ENCODE results near the gene MAL.

The MAL gene

DNA sequence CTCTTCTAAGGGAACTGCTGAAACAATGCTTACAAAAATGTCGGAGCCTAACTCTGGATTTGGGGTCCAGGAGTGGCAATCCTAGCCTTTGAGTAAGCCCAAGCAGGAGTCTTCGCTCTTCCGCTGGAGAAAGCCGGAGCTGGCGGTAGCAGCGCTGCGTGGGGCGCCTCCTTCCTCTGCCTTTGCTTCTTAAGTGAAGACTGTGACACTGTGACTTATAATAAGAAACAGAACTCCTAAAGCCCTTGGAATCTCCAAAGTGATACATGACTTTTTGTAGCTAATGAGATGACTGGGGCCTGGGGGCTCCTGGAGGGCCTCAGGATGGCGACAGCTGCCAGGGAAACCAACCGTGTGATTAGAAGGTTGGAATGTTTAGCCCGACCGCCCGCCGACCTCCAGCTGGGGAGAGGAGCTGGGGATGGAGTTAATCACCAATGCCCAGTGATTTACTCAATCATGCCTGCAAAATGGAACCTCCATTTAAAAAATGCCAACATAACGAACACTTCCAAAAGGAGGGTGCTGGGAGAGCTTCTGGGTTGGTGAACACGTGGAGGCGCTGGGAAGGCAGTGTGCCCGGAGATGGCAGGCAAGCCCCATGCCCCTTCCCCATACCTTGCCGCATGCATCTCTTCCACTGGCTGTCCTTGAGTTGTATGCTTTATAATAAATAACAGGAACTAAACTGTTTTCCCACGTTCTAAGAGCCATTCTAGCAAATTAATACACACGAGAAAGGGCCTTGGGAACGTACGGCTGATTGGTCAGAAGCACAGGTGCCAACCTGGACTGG lies 29.0 kb upstream of the MAL start:
- no peak for DNase-seq (ENCODE audit: extremely low read depth, low read depth)
- H3K4me3 ChIP-seq (replicated peaks; ENCODE audit: low read depth, low read length): no peak overlapping the region
- TF ChIP-seq, protein P1, sequence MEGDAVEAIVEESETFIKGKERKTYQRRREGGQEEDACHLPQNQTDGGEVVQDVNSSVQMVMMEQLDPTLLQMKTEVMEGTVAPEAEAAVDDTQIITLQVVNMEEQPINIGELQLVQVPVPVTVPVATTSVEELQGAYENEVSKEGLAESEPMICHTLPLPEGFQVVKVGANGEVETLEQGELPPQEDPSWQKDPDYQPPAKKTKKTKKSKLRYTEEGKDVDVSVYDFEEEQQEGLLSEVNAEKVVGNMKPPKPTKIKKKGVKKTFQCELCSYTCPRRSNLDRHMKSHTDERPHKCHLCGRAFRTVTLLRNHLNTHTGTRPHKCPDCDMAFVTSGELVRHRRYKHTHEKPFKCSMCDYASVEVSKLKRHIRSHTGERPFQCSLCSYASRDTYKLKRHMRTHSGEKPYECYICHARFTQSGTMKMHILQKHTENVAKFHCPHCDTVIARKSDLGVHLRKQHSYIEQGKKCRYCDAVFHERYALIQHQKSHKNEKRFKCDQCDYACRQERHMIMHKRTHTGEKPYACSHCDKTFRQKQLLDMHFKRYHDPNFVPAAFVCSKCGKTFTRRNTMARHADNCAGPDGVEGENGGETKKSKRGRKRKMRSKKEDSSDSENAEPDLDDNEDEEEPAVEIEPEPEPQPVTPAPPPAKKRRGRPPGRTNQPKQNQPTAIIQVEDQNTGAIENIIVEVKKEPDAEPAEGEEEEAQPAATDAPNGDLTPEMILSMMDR (IDR thresholded peaks at IDR 0.05; ENCODE audit: low read depth, low read length, missing control alignments): no peak

DNA sequence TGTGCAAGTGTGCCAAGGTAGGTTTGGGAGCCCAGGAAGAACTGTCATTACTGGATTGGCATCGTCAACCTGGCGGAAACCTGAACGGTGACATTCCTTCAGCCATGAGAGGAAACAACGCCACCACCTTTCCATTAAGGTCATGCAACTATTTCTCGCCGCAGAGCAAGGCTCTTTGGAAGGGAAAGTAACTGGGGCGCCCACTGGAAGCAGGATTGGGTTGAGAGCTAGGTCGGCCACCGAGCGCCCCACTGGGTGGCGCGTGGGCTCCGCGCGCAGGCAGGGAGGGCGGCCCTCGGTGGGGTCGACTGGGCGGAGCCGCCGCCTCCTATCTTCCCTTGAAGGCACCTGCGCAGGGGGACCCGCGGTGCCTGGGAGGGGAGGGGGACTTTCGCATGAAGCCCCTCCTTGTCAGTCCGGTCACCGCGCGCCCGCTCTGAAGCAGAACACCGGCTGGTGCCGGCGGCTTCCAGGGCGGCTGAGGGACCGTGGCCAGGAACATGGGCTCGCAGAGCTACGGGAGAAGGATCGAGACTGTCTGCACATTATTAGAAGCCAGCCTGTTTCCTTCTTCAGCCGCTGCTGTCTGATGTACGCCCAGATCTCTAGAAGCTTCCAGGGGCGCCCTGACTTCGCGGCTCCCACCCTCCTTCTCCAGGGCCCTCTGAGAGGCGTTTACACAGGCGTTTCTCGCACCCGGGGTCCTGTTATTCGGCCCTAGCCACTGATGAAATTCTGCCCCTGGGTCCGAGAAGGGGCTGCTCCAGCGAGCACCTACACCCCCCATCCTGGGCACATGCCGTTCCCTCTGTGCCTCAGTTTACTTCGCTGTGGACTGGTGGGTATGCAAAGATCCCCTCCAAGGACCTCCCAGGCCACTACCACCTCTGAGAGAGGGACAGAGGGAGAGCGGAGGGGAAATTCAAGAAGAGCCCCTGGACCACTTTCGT lies 27.3 kb upstream of the MAL start:
- TF ChIP-seq, protein P1 (IDR thresholded peaks at IDR 0.05; ENCODE audit: low read depth, low read length, missing control alignments): no peak
- DNase-seq (ENCODE audit: extremely low read depth, low read depth): no peak
- H3K4me3 ChIP-seq (replicated peaks; ENCODE audit: low read depth, low read length): no peak overlapping the region

DNA sequence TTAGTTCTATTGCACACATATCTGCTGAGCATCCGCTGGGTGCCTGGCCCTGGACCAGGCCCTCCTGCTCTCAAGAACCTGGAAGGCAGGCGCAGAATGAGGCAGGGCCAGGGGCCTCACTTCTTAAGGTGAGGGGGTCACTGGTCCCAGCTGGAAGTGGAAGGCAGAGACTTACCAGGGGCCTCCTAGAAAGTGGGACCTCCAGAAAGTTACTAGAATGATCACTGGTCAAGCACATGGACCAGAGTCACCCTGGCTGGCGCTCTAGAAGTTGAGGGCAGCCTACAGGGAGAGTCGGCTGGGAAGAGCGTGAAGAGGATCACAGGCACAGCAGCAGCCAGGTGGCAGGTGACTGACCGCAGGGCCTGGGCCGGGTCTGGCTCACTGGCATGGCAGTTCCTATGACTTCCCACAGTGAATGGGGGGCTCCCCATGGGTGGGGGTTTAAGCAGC lies 26.1 kb upstream of the MAL start:
- no peak overlapping the region for H3K4me3 ChIP-seq (replicated peaks; ENCODE audit: low read depth, low read length)
- no peak for DNase-seq (ENCODE audit: extremely low read depth, low read depth)
- TF ChIP-seq, protein P1 (IDR thresholded peaks at IDR 0.05; ENCODE audit: low read depth, low read length, missing control alignments): no peak

DNA sequence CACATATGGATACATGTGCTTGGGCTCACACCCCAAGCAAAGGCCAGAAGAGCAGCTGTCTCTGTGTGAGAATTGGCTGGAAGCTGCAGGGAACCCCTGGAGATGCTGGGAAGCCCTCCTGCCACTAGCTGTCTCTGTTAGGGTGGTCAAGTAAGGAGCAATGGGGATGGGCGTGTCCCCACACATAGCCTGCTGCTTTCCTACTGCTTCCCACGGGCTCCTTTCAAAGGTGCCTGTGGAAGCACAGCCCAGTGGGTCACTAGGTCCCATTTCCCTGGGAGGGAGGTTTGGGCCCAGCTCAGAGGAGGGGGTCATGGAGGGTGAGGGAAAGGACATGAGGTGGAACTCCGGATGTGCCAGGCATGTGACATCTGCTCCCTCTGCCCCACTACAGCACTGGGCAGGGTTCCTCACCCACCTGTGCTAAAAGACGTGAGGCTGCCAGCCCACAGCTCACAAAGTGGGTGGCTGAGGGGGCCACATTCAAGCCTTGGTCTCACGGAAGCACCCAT lies 24.4 kb upstream of the MAL start:
- TF ChIP-seq, protein P1 (IDR thresholded peaks at IDR 0.05; ENCODE audit: low read depth, low read length, missing control alignments): no peak
- no peak for DNase-seq (ENCODE audit: extremely low read depth, low read depth)
- H3K4me3 ChIP-seq (replicated peaks; ENCODE audit: low read depth, low read length): no peak overlapping the region

DNA sequence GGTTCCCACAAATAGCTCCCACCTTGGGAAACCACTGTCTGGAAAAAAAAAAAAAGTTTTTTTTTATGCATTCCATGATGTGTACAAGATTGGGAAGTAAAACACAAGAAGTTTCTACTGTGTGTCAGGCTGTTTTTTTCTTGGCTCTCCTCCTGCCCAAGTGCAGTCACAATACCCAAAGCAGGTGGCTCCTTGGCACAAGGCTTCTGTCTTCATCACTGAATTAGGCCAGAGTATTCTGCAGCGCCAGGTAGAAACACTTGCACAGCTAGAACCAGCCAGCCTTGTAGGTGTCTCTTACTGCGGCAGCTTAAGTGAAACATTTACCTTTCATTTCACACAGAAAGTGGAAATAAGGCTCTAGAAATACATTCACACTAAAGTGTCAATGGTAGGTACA lies 23.8 kb upstream of the MAL start:
- TF ChIP-seq, protein P1 (IDR thresholded peaks at IDR 0.05; ENCODE audit: low read depth, low read length, missing control alignments): no peak
- no peak overlapping the region for H3K4me3 ChIP-seq (replicated peaks; ENCODE audit: low read depth, low read length)
- no peak for DNase-seq (ENCODE audit: extremely low read depth, low read depth)

- TF ChIP-seq, protein P1 (IDR thresholded peaks at IDR 0.05; ENCODE audit: low read depth, low read length, missing control alignments): no peak
- no peak overlapping the region for H3K4me3 ChIP-seq (replicated peaks; ENCODE audit: low read depth, low read length)
- no peak for DNase-seq (ENCODE audit: extremely low read depth, low read depth)
Observed at GRCh38 chr2:95002498-95002897, 23.0 kb upstream of the MAL start.
